Omental fat pad (tissue), 4 donors: ENCODE results near the gene DNAH17. TPM values are rescaled to one million over a fixed set of nuclear protein-coding genes. Genes with fewer than 3 reads are reported as not detected.

Source experiments
- ATAC-seq: fragments of 150-250 bp; one replicate; pipeline ENCODE4 v1.9.1; 2016; ENCODE audit warnings: mild to moderate bottlenecking, moderate library complexity; ENCODE audit not compliant: low FRiP score
- DNase-seq: peaks from one replicate; pipeline ENCODE4 v3.0.0-alpha.2; 2019; ENCODE audit warnings: low spot score
- total RNA-seq, 4 donors: library from RNA; depleted of rRNA; stranded (reverse); fragments of >200 nt; gene quantifications; one replicate each; pipeline ENCODE4 v1.1.0, GENCODE V29; 2016
- TF ChIP-seq, protein P1 (sequence below), 3 donors: fragments of 450-650 bp; IDR thresholded peaks; one replicate each; pipeline ENCODE4 v1.5.1; 2016 to 2017; ENCODE audit warnings: antibody characterized with exemption in 3 of 3, mild to moderate bottlenecking in 3 of 3, moderate library complexity in 2 of 3

DNAH17 gene
- total RNA-seq, 4 donors from 2014 or later = 0.24 to 1.4 (median 0.34) TPM

DNA sequence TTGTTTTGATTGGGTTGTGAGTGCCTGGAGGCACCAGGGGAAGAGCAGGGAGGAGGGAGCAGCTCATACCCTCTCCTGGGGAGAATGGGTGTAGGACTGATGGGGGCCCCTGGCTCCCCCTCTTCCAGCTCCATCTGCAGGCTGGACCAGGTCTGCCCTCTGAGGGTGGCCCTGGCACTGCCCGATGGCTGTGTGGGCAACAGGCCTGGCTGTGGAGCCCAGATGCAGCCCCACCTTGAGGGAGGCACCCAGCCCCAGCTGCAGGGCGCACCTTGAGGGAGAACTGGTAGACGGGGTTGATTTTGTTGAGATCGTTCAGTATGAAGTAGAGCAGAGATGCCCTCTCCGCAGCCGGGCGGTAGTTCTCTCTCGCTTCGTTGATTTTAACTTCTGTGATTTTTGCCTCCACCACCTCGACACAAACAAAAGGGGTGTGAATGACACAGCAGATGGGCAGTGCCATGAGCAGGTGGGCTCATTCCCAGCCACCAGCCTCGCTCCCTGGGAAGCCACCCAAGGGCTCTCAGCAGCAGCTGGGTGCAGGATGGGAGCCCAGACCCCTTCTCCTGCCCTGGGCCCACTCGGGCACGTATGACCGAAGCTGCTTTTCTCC, 127.1 kb downstream of the DNAH17 start:
- TF ChIP-seq, protein P1, sequence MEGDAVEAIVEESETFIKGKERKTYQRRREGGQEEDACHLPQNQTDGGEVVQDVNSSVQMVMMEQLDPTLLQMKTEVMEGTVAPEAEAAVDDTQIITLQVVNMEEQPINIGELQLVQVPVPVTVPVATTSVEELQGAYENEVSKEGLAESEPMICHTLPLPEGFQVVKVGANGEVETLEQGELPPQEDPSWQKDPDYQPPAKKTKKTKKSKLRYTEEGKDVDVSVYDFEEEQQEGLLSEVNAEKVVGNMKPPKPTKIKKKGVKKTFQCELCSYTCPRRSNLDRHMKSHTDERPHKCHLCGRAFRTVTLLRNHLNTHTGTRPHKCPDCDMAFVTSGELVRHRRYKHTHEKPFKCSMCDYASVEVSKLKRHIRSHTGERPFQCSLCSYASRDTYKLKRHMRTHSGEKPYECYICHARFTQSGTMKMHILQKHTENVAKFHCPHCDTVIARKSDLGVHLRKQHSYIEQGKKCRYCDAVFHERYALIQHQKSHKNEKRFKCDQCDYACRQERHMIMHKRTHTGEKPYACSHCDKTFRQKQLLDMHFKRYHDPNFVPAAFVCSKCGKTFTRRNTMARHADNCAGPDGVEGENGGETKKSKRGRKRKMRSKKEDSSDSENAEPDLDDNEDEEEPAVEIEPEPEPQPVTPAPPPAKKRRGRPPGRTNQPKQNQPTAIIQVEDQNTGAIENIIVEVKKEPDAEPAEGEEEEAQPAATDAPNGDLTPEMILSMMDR (IDR thresholded peaks at IDR 0.05) = no peak
- DNase-seq = no peak
- no peak for ATAC-seq

DNA sequence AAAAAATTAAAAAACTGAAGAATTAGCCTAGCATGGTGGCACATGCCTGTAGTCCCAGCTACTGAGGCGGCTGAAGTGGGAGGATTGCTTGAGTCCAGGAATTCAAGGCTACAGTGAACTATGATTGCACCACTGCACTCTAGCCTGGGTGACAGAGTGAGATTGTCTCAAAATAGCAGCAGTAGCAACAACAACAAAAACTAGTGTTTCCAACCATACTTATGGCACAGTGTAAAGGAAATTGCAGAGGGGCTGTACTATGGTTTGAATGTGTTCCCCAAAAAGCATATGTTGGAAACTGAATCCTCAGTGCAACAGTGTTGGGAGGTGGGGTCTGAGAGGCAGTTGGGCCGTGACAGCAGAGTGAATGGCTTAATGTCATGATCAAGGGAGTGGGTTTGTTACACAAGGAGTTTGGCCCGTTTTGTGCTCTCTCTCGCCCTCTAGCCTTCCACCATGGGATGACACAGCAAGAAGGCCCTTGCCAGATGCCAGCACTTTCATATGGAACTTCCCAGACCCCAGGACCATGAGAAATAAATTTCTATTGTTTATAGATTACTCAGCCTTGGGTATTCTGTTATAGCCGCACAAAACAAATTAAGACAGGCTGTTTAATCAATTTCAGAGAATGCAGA, 128.7 kb downstream of the DNAH17 start:
- TF ChIP-seq, protein P1 (IDR thresholded peaks at IDR 0.05) = no peak
- DNase-seq (no peak), ATAC-seq (no peak)

DNA sequence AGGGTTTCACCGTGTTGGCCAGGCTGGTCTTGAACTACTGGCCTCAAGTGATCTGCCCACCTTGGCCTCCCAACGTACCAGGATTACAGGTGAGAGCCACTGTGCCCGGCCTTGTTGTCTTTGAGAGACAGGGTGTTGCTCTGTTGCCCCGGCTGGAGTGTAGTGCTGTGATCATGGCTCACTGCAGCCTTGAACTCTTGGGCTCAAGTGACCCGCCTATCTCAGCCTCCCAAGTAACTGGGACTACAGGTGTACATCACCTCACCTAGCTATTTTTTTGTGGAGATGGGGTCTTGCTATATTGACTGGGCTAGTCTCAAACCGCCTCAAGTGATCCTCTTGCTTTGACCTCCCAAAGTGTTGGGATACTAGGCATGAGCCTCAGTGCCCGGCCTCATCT, 130.4 kb downstream of the DNAH17 start:
- TF ChIP-seq, protein P1 (IDR thresholded peaks at IDR 0.05) = no peak
- DNase-seq (no peak), ATAC-seq (no peak)

DNA sequence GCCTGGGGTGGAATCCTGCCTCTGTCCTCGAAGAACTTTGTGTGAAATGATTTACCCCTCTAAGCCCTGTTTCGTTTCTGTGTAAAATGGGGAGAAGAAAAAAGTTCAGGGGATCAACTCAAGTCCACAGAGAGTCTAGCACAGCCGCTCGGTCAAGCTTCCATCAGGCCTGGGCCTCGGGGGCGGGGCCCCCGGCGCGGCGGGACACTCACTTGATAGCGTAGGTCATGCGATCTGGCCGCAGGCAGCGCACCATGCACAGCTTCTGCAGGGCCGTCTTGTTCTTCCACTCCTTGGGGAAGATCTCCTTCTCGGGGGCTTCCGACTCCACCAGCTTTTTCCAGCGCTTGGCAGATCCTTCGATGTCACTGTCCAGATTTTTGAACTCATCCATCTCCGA, 132.8 kb downstream of the DNAH17 start:
- no peak for ATAC-seq
- no peak for DNase-seq
- TF ChIP-seq, protein P1 (IDR thresholded peaks at IDR 0.05) = no peak

- ATAC-seq = peak; percentile 70
These were observed 134.5 kb downstream of the DNAH17 start for GRCh38 chr17:78442648-78443218.

GRCh38 chr17:78441271-78441971, 135.8 kb downstream of the DNAH17 start:
- DNase-seq (no peak), ATAC-seq (no peak)
- TF ChIP-seq, protein P1 (IDR thresholded peaks at IDR 0.05) = no peak

More at GRCh38 chr17:78442648-78443218, 134.5 kb downstream of the DNAH17 start:
- TF ChIP-seq, protein P1 (IDR thresholded peaks at IDR 0.05) = no peak
- peak; percentile 54 for DNase-seq
